Measurements from ENCODE around the gene TUBB6. TPM values are rescaled to one million over a fixed set of nuclear protein-coding genes. Genes with fewer than 3 reads are reported as not detected.
A peak's percentile ranks its signal among the peaks of the same experiment; 100 is the strongest.

Gene TUBB6
- total and polyA plus RNA-seq, 2 of the 13 experiments (the other 11 are each of a cell fraction or from before 2014, with no cell fraction given): 9.9 to 28.6 TPM

DNA sequence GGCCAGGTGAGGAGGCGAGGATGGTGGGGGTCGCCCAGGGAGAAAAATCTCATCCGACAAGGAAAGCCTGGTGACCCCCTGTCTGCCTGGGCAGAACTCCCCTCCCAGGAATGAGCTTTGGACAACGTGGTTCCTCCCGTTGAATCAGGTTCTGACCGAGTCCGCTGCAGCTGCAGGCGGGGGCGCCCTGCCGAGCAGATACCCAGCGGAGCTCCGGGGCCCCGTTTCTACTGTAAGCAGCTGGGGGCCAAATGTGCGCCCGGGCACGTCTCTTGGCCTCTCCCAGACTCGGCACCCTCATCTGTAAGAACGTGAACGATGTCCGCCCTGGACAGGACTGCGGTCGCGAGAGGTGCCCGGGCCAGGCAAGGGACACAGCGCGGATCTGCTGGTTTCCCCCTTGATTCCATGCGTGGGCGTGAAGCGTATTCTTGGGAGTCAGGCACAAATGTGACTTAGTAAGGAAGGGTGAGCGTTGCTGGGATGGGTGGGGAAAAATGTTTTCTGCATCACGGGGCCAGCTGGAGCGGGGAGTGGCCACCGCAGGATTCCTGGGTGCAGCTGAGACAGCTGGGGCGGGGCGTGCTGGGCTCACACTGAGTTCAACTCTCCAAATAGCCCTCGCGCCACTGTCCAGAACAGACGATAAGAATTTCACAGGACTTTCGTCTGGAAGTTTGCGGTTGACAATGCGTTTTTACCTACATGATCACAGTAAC, 20.2 kb upstream of the TUBB6 start:
- ATAC-seq (peak; percentile 82), FAIRE-seq (no peak), DNase-seq (ENCODE audit: low spot score) (peak; percentile 23)
- Histone ChIP-seq H4K20me1 (ENCODE audit: insufficient read depth, low read length) (no peaks in the 10 kb centered on the region), H3K27me3 (ENCODE audit: control insufficient read depth in 1 of 2, insufficient read depth in 2 of 2, low read length in 2 of 2) (peaks cover 1 to 25% of the 10 kb centered on the region in 2 experiments; a peak in 3 of 5 replicates), H3K9me3 (ENCODE audit: low read length) (no peaks in the 10 kb centered on the region), H2AFZ (ENCODE audit: low read length) (peak overlapping the region; percentile 61), H3K9ac (ENCODE audit: insufficient read depth, low read depth, low read length) (0 out of 2 replicates have a peak overlapping the region, but pooled peaks have one; percentile 17), H3K79me2 (ENCODE audit: insufficient read depth, low read length) (no peaks in the 10 kb centered on the region), H3K27ac (ENCODE audit: extremely low read length, insufficient read depth, low read length) (no peak overlapping the region), H3K4me3 (replicated peaks in 1 of 3; ENCODE audit: insufficient read depth in 1 of 3, low read depth in 2 of 3, low read length in 3 of 3) (peak overlapping the region; percentile 53 to 75 (median 58)), H3K4me1 (ENCODE audit: insufficient read depth, low read length) (peaks cover 35% of the 10 kb centered on the region), H3K36me3 (replicated peaks in 1 of 2; ENCODE audit: control insufficient read depth in 1 of 2, insufficient read depth in 2 of 2, low read length in 2 of 2) (no peaks in the 10 kb centered on the region), H3K4me2 (ENCODE audit: low read depth, low read length) (peak overlapping the region; percentile 82)
- WGBS (ENCODE audit: low lambda C conversion rate): 4% methylated on average over 13 of the region's 41 CpGs
- in situ Hi-C loops (cut with HindIII; ENCODE audit: extremely low pct_ligation_motif_present, low pct_unique_long_range_greater_than_20kb): no loop called here
- ChIA-PET POLR2A (interaction anchor here (2.8 kb wide), 1 partner anchor 9 kb away, joined by 12 read pairs; no protein-coding TSS in a partner anchor), CTCF (ENCODE audit: low intra/inter-chr PET ratio, low total read pairs) (no interaction called here)
- no TSS peak for BruUV-seq (replicated peaks)
- intact Hi-C loops (cut with micrococcal nuclease; ENCODE audit: unreplicated experiment): no loop called here
- no peak for TF ChIP-seq ZNF432 (CRISPR knock-in tag; IDR thresholded peaks at IDR 0.05; ENCODE audit: borderline replicate concordance)
- TF ChIP-seq, protein P1, sequence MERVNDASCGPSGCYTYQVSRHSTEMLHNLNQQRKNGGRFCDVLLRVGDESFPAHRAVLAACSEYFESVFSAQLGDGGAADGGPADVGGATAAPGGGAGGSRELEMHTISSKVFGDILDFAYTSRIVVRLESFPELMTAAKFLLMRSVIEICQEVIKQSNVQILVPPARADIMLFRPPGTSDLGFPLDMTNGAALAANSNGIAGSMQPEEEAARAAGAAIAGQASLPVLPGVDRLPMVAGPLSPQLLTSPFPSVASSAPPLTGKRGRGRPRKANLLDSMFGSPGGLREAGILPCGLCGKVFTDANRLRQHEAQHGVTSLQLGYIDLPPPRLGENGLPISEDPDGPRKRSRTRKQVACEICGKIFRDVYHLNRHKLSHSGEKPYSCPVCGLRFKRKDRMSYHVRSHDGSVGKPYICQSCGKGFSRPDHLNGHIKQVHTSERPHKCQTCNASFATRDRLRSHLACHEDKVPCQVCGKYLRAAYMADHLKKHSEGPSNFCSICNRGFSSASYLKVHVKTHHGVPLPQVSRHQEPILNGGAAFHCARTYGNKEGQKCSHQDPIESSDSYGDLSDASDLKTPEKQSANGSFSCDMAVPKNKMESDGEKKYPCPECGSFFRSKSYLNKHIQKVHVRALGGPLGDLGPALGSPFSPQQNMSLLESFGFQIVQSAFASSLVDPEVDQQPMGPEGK (CRISPR knock-in tag; IDR thresholded peaks at IDR 0.05): peak; percentile 7; the same call in 1 of the 2 replicates
- TF ChIP-seq ZNF556 (CRISPR knock-in tag; IDR thresholded peaks at IDR 0.05; ENCODE audit: borderline replicate concordance): no peak
- no peak for TF ChIP-seq NFIC (IDR thresholded peaks at IDR 0.05; ENCODE audit: low read length)
- 0 out of 2 replicates have a peak, but pooled peaks have one; percentile 4 for TF ChIP-seq GABPB1 (CRISPR knock-in tag; IDR thresholded peaks at IDR 0.05)
- TF ChIP-seq, protein P2, sequence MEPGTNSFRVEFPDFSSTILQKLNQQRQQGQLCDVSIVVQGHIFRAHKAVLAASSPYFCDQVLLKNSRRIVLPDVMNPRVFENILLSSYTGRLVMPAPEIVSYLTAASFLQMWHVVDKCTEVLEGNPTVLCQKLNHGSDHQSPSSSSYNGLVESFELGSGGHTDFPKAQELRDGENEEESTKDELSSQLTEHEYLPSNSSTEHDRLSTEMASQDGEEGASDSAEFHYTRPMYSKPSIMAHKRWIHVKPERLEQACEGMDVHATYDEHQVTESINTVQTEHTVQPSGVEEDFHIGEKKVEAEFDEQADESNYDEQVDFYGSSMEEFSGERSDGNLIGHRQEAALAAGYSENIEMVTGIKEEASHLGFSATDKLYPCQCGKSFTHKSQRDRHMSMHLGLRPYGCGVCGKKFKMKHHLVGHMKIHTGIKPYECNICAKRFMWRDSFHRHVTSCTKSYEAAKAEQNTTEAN (CRISPR knock-in tag; conservative IDR thresholded peaks at IDR 0.05): no peak
- TF ChIP-seq ZNF883 (CRISPR knock-in tag; IDR thresholded peaks at IDR 0.05; ENCODE audit: not compliant biosample characterization): peak; percentile 33
- TF ChIP-seq ZNF446 (CRISPR knock-in tag; IDR thresholded peaks at IDR 0.05): 0 out of 2 replicates have a peak, but pooled peaks have one; percentile 38
- TF ChIP-seq, protein P3, sequence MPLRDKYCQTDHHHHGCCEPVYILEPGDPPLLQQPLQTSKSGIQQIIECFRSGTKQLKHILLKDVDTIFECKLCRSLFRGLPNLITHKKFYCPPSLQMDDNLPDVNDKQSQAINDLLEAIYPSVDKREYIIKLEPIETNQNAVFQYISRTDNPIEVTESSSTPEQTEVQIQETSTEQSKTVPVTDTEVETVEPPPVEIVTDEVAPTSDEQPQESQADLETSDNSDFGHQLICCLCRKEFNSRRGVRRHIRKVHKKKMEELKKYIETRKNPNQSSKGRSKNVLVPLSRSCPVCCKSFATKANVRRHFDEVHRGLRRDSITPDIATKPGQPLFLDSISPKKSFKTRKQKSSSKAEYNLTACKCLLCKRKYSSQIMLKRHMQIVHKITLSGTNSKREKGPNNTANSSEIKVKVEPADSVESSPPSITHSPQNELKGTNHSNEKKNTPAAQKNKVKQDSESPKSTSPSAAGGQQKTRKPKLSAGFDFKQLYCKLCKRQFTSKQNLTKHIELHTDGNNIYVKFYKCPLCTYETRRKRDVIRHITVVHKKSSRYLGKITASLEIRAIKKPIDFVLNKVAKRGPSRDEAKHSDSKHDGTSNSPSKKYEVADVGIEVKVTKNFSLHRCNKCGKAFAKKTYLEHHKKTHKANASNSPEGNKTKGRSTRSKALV (CRISPR knock-in tag; IDR thresholded peaks at IDR 0.05): peak; percentile 43
- no peak for TF ChIP-seq TSC22D2 (CRISPR knock-in tag; IDR thresholded peaks at IDR 0.05; ENCODE audit: borderline replicate concordance)
- TF ChIP-seq CBX2 (IDR thresholded peaks at IDR 0.05; ENCODE audit: low read depth, low read length): no peak
- 0 out of 2 replicates have a peak, but pooled peaks have one; percentile 83 for TF ChIP-seq CBX2 (CRISPR knock-in tag; IDR thresholded peaks at IDR 0.05; ENCODE audit: low read depth)
- TF ChIP-seq SOX13 (IDR thresholded peaks at IDR 0.05): no peak
- TF ChIP-seq SOX13 (CRISPR knock-in tag; conservative IDR thresholded peaks at IDR 0.05 in 1 of 2, IDR thresholded peaks at IDR 0.05 in 1 of 2): no peak
- peak; percentile 5 for TF ChIP-seq HNRNPLL (IDR thresholded peaks at IDR 0.05; ENCODE audit: low read depth, low read length, poor library complexity, severe bottlenecking)
- 0 out of 2 replicates have a peak, but pooled peaks have one; percentile 24 for TF ChIP-seq ARNTL (CRISPR knock-in tag; IDR thresholded peaks at IDR 0.05)
- no peak for TF ChIP-seq SMYD3 (CRISPR knock-in tag; IDR thresholded peaks at IDR 0.05)

All from HepG2 (cell line).